ENCODE data around the gene OR6S1.
"Not testable (repeated sequence)": the region's sequence is repeated elsewhere in the genome, so short reads cannot be mapped to it uniquely, and the experiment has no call there.

The OR6S1 gene

DNA sequence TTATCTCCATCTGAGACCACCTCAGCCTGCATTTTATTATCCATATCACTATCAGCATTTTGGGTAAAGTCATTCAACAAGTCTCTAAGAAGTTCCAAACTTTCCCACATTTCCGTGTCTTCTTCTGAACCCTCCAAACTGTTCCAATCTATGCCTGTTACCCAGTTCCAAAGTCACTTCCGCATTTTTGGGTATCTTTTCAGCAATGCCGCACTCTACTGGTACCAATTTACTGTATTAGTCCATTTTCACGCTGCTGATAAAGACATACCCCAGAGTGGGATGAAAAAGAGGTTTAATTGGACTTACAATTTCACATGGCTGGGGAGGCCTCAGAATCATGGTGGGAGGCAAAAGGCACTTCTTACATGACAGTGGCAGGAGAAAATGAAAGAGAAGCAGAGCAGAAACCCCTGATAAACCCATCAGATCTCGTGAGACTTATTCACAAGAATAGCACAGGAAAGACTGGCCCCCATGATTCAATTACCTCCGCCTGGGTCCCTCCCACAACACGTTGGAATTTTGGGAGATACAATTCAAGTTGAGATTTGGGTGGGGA lies 25.0 kb upstream of the OR6S1 start:
- not testable (repeated sequence) for H3K9me3 ChIP-seq (ENCODE audit: control insufficient read depth in 1 of 2, low read length in 2 of 2); H3K27ac ChIP-seq (ENCODE audit: low read length); H3K4me3 ChIP-seq (ENCODE audit: low read depth in 1 of 2, low read length in 2 of 2); H3K27me3 ChIP-seq (ENCODE audit: low read depth, low read length); H3K36me3 ChIP-seq (ENCODE audit: control insufficient read depth in 1 of 2, insufficient read depth in 2 of 2, low read length in 2 of 2)
- peaks cover 0 to 13% of the 10 kb centered on the region in 2 donors for H3K4me1 ChIP-seq (ENCODE audit: control insufficient read depth in 1 of 2, insufficient read depth in 2 of 2, low read length in 2 of 2)

DNA sequence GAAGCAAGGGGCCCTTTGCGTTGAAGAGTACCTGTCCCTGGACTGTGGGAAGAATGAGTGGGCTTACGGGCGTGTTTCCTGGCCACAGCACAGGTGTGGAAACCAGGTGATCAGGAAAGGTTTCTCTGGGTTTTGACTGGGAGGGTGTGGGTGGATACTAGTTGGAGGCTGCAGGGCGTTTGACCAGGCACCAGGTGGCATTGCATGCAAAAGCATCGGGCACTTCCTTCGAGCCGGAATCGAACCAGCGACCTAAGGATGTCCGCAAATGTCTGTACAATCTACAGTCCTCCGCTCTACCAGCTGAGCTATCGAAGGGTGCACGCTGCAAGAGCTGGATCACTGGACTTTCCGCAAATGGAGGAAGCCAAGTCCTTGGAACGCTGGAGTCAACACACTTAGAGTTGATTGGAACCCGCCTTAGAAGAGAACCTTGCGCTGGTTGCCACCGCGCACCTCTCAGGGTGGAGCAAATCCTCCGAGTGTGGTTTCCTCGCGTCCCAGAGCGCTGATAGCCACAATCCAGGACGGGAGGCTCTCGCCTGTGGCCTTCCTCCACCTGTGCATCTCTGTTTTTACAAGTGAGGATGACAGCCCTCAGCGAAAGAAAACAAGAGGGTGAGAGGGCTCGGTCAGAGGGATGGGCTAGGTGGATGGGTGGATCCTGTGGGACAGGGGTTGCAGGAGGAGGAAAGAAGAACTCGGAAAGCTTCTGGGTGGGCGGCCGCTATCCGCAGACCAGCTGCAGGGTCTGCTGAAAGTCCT lies 21.7 kb upstream of the OR6S1 start:
- H3K9me3 ChIP-seq (ENCODE audit: control insufficient read depth in 1 of 2, low read length in 2 of 2): no peaks in the 10 kb centered on the region
- H3K4me1 ChIP-seq (ENCODE audit: control insufficient read depth in 1 of 2, insufficient read depth in 2 of 2, low read length in 2 of 2): peaks cover 0 to 13% of the 10 kb centered on the region in 2 donors
- H3K27me3 ChIP-seq (ENCODE audit: low read depth, low read length): peaks cover 7% of the 10 kb centered on the region
- no peaks in the 10 kb centered on the region for H3K36me3 ChIP-seq (ENCODE audit: control insufficient read depth in 1 of 2, insufficient read depth in 2 of 2, low read length in 2 of 2)
- no peak overlapping the region for H3K27ac ChIP-seq (ENCODE audit: low read length)
- peak overlapping the region; percentile 35 to 49 for H3K4me3 ChIP-seq (ENCODE audit: low read depth in 1 of 2, low read length in 2 of 2)

DNA sequence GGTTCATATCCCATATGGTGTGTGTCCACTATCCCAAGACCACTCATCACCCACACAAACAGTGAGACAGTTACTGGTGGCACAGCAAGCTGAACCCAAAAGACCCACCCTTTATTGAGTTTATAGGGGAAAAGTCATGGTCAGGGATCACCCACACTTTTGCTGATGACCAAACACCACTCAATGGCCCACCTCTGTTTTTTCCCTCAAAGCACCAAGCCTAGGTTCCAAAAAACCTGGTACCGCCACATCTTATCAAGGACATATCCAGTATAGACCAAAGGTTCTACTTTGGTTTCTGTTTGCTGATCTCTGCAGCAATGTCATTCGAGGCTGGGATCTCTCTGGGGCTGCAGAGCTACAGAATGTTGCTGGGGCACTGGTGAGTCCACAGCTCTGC lies 19.7 kb upstream of the OR6S1 start:
- Histone ChIP-seq H3K4me1 (ENCODE audit: control insufficient read depth in 1 of 2, insufficient read depth in 2 of 2, low read length in 2 of 2) (peaks cover 0 to 13% of the 10 kb centered on the region in 2 donors), H3K36me3 (ENCODE audit: control insufficient read depth in 1 of 2, insufficient read depth in 2 of 2, low read length in 2 of 2) (no peaks in the 10 kb centered on the region), H3K4me3 (ENCODE audit: low read depth in 1 of 2, low read length in 2 of 2) (no peak overlapping the region), H3K27ac (ENCODE audit: low read length) (no peak overlapping the region), H3K27me3 (ENCODE audit: low read depth, low read length) (peaks cover 22% of the 10 kb centered on the region), H3K9me3 (ENCODE audit: control insufficient read depth in 1 of 2, low read length in 2 of 2) (no peaks in the 10 kb centered on the region)

DNA sequence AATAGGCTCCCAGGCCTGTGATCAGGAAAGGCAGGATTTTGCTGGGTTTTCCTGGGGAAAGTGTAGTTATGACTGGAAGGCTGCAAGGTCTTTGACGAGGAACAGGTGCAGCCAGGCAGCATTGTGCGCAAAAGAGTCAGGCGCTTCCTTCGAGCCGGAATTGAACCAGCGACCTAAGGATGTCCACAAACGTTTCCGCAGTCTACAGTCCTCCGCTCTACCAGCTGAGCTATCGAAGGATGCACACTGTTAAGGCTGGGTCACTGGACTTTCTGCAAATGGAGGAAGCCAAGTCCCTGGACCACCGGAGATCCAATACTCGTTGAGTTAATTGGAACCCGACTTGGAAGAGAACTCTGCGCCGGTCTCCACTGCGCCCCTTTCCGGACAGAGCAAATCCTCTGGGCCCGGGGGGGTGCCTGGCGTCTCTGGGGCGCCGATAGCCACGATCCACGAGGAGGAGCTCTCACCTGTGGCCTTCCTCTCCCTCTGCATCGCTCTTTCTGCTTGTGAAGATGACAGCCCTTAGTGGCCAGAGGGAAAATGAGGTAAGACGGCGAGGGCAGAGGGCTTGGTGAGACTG lies 18.4 kb upstream of the OR6S1 start:
- Histone ChIP-seq H3K36me3 (ENCODE audit: control insufficient read depth in 1 of 2, insufficient read depth in 2 of 2, low read length in 2 of 2) (no peaks in the 10 kb centered on the region), H3K9me3 (ENCODE audit: control insufficient read depth in 1 of 2, low read length in 2 of 2) (no peaks in the 10 kb centered on the region), H3K27ac (ENCODE audit: low read length) (no peak overlapping the region), H3K27me3 (ENCODE audit: low read depth, low read length) (peaks cover 31% of the 10 kb centered on the region), H3K4me3 (ENCODE audit: low read depth in 1 of 2, low read length in 2 of 2) (no peak overlapping the region), H3K4me1 (ENCODE audit: control insufficient read depth in 1 of 2, insufficient read depth in 2 of 2, low read length in 2 of 2) (peaks cover 0 to 13% of the 10 kb centered on the region in 2 donors)

DNA sequence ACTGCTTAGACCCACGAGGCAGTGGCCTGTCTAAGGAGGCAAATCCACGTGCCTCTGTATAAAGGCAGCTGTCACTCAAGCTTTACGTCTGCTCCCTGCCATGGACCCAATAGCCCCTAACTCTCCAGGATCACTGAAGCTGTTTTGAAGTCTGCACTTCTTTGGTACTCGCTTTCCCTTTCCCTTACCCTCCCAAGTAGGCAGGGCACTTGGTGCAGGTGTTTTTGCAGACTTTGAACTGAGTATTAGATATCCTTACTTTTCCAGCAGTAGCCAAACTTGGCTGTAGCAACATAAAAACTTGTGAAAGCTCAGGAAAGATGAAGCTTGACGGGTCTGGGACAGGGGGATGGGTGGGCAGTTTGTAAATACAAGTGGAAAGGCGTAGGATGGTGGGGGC lies 17.8 kb upstream of the OR6S1 start:
- H3K27me3 ChIP-seq (ENCODE audit: low read depth, low read length): peaks cover 31% of the 10 kb centered on the region
- peaks cover 0 to 13% of the 10 kb centered on the region in 2 donors for H3K4me1 ChIP-seq (ENCODE audit: control insufficient read depth in 1 of 2, insufficient read depth in 2 of 2, low read length in 2 of 2)
- H3K36me3 ChIP-seq (ENCODE audit: control insufficient read depth in 1 of 2, insufficient read depth in 2 of 2, low read length in 2 of 2): no peaks in the 10 kb centered on the region
- H3K27ac ChIP-seq (ENCODE audit: low read length): no peak overlapping the region
- no peak overlapping the region for H3K4me3 ChIP-seq (ENCODE audit: low read depth in 1 of 2, low read length in 2 of 2)
- H3K9me3 ChIP-seq (ENCODE audit: control insufficient read depth in 1 of 2, low read length in 2 of 2): no peaks in the 10 kb centered on the region

DNA sequence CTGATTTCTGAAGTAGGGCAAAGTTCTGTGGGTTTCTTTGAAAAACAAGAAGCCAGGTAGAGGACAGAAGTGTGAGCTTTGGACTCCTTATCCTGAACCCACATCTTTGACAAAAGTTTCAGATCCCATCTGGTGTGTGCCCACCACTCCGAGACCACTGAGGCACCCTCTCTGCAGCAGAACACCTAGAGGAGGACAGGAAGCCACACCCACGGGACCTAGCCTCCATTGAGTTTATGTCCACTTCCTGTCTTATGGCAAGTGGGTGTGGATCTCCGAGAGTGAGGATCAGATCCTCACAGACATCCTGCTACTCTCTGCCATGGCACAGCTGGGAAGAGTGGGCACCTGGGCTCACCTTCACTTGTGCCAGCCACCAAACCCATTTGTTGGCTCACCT lies 16.8 kb upstream of the OR6S1 start:
- peaks cover 39% of the 10 kb centered on the region for H3K27me3 ChIP-seq (ENCODE audit: low read depth, low read length)
- H3K4me3 ChIP-seq (ENCODE audit: low read depth in 1 of 2, low read length in 2 of 2): no peak overlapping the region
- H3K4me1 ChIP-seq (ENCODE audit: control insufficient read depth in 1 of 2, insufficient read depth in 2 of 2, low read length in 2 of 2): peaks cover 0 to 7% of the 10 kb centered on the region in 2 donors
- no peak overlapping the region for H3K27ac ChIP-seq (ENCODE audit: low read length)
- H3K36me3 ChIP-seq (ENCODE audit: control insufficient read depth in 1 of 2, insufficient read depth in 2 of 2, low read length in 2 of 2): no peaks in the 10 kb centered on the region
- no peaks in the 10 kb centered on the region for H3K9me3 ChIP-seq (ENCODE audit: control insufficient read depth in 1 of 2, low read length in 2 of 2)

DNA sequence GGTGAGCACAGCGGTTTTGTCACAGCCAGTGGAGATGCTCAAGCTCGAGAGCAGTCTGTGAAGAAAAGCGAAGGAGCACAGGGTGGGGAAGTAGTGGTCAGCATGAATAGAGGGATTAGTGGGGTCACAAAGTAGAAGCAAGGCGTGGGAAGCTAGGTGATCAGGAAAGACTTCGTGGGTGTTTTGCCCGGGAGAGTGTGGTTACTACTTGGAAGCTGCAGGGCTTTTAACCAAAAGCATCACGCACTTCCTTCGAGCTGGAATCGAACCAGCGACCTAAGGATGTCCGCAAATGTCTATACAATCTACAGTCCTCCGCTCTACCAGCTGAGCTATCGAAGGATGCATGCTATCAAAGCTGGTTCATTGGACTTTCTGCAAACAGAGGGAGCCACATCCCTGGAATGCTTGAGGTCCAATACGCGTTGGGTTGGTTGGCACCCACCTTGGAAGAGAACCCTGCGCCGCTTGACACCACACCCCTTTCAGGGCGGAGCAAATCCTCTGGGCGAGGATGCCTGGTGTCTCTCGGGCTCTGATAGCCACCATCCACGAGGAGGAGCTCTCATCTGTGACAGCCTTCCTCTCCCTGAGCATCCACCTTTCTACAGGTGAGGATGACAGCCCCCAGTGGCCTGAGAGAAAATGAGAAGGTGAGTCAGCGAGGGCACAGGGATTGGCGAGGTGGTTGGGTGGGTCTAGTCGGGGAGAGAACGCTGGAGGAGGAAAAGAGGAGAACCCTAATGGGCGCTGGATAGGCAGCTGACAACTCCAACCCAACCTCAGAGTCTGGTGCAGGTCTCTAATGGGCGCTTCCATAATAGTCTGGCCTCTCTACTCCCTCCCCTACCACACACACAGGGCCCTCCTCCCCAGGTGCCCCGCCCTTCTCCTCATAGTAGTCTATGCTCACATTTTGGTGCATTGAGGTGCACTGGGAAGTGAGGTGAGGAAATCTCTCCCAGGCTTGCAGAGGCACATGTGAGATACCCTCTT lies 16.0 kb upstream of the OR6S1 start:
- Histone ChIP-seq H3K4me3 (ENCODE audit: low read depth in 1 of 2, low read length in 2 of 2) (no peak overlapping the region), H3K27me3 (ENCODE audit: low read depth, low read length) (peaks cover 47% of the 10 kb centered on the region), H3K27ac (ENCODE audit: low read length) (no peak overlapping the region)

DNA sequence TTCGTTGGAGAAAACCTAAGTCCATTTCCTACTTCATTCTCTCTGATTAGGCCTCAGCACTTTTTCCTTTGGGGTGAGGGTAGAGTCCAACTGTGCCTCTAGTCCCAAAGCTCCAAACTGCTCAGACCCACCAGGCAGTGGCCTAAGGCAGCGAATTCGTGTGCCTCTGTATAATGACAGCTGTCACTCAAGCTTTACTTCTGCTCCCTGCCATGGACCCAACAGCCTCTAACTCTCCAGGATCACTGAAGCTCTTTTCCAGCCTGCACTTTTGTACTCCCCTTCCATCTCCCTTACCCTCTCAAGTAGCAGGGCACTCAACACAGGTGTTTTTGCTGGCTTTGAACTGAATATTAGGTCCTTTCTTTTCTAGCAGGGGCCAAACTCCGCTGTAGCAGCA lies 14.8 kb upstream of the OR6S1 start:
- no peaks in the 10 kb centered on the region for H3K4me1 ChIP-seq (ENCODE audit: control insufficient read depth in 1 of 2, insufficient read depth in 2 of 2, low read length in 2 of 2)
- H3K9me3 ChIP-seq (ENCODE audit: control insufficient read depth in 1 of 2, low read length in 2 of 2): no peaks in the 10 kb centered on the region
- H3K27ac ChIP-seq (ENCODE audit: low read length): no peak overlapping the region
- H3K27me3 ChIP-seq (ENCODE audit: low read depth, low read length): peaks cover 52% of the 10 kb centered on the region
- no peak overlapping the region for H3K4me3 ChIP-seq (ENCODE audit: low read depth in 1 of 2, low read length in 2 of 2)
- H3K36me3 ChIP-seq (ENCODE audit: control insufficient read depth in 1 of 2, insufficient read depth in 2 of 2, low read length in 2 of 2): no peaks in the 10 kb centered on the region

More for the DNA sequence above, 16.0 kb upstream of the OR6S1 start:
- Histone ChIP-seq H3K36me3 (ENCODE audit: control insufficient read depth in 1 of 2, insufficient read depth in 2 of 2, low read length in 2 of 2) (no peaks in the 10 kb centered on the region), H3K9me3 (ENCODE audit: control insufficient read depth in 1 of 2, low read length in 2 of 2) (no peaks in the 10 kb centered on the region), H3K4me1 (ENCODE audit: control insufficient read depth in 1 of 2, insufficient read depth in 2 of 2, low read length in 2 of 2) (peaks cover 0 to under 1% of the 10 kb centered on the region in 2 donors)

DNA sequence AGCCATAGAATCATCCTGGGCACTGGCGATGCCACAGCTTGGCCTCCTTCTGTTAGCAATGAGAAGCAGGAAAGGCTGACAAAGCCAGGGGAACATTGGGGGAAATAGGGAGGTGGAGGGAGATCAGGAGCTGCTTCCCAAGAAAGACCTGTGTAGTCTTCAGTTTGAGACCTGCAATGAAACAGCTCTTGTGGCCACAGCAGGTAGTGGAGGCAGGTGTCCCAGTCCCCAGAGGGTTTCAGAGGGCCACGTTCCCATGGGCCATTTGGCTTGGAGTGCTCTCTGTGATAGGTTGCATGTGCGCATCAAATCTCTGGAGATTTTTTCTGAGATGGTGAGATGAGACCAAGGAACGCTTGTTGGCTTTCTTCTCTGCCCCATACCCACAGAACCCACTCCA lies 14.4 kb upstream of the OR6S1 start:
- Histone ChIP-seq H3K27ac (ENCODE audit: low read length) (no peak overlapping the region), H3K9me3 (ENCODE audit: control insufficient read depth in 1 of 2, low read length in 2 of 2) (no peaks in the 10 kb centered on the region), H3K4me3 (ENCODE audit: low read depth in 1 of 2, low read length in 2 of 2) (no peak overlapping the region), H3K27me3 (ENCODE audit: low read depth, low read length) (peaks cover 52% of the 10 kb centered on the region), H3K4me1 (ENCODE audit: control insufficient read depth in 1 of 2, insufficient read depth in 2 of 2, low read length in 2 of 2) (no peaks in the 10 kb centered on the region), H3K36me3 (ENCODE audit: control insufficient read depth in 1 of 2, insufficient read depth in 2 of 2, low read length in 2 of 2) (no peaks in the 10 kb centered on the region)

DNA sequence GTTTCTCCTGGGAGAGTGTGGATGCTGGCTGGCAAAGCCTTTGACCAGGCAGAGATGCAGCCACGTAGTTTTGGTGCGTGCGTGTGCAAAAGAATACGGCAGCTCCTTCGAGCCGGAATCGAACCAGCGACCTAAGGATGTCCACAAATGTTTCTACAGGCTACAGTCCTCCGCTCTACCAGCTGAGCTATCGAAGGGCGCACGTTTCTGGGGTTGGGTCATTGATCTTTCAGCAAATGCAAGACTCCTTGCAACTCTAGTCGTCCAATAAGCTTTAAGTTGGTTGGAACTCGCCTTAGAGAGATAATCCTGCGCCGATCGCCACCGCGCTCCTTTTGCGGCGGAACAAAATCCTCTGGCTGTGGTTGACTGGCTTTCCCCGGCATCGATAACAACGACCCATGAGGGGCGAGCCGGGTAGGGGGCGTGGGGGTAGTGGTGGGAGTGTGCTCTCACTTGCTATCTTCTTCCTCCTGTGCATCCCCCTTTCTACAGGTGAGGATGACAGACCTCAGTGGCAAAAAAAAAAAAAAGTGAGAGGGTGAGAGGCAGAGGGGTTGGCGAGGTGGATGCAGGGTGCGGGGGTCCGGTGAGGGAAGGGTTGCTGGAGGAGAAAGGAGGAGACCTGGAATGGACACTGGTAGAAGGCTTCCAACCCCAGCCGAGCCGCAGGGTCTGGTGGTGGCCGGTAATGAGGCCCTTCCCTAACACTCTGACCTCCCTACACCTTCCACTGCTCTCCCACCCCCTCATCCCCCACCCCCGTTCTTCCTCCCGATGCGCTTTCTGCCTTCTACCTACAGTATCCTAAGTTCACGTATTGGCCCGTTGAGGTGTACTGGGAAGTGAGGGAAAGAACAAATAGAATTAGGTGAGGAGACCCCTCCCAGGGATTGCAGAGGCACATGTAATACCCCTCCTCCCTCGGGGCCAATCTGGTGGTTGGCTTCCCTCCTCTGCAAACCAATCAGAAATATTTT lies 11.8 kb upstream of the OR6S1 start:
- no peaks in the 10 kb centered on the region for H3K9me3 ChIP-seq (ENCODE audit: control insufficient read depth in 1 of 2, low read length in 2 of 2)
- H3K36me3 ChIP-seq (ENCODE audit: control insufficient read depth in 1 of 2, insufficient read depth in 2 of 2, low read length in 2 of 2): no peaks in the 10 kb centered on the region
- peaks cover 47% of the 10 kb centered on the region for H3K27me3 ChIP-seq (ENCODE audit: low read depth, low read length)
- H3K27ac ChIP-seq (ENCODE audit: low read length): no peak overlapping the region
- H3K4me3 ChIP-seq (ENCODE audit: low read depth in 1 of 2, low read length in 2 of 2): no peak overlapping the region
- H3K4me1 ChIP-seq (ENCODE audit: control insufficient read depth in 1 of 2, insufficient read depth in 2 of 2, low read length in 2 of 2): no peaks in the 10 kb centered on the region

Data from muscle layer of duodenum (tissue), 2 donors.